Umbilical cord (tissue), 2 donors: ENCODE results near the gene ABCB10. TPM values are rescaled to one million over a fixed set of nuclear protein-coding genes. Genes with fewer than 3 reads are reported as not detected.
"Not testable (repeated sequence)": the region's sequence is repeated elsewhere in the genome, so short reads cannot be mapped to it uniquely, and the experiment has no call there.

Experiments
- DNase-seq: peaks from one replicate; pipeline ENCODE4 v3.0.0-alpha.2; 2015; ENCODE audit warnings: low spot score
- total RNA-seq: library from RNA; depleted of rRNA; stranded (reverse); fragments of >200 nt; gene quantifications from one replicate; pipeline ENCODE4 v1.2.3, GENCODE V29; 2014; ENCODE audit warnings: low replicate concordance; ENCODE audit not compliant: insufficient read depth

The ABCB10 gene
- total RNA-seq, 1 donor from 2014 or later = 29.4 TPM

GRCh38 chr1:229572286-229572685, 13.8 kb upstream of the ABCB10 start:
- no peak for DNase-seq

- DNase-seq = no peak
Measured at GRCh38 chr1:229570891-229571516, 12.5 kb upstream of the ABCB10 start.

GRCh38 chr1:229570305-229570704, 11.8 kb upstream of the ABCB10 start:
- no peak for DNase-seq

- no peak for DNase-seq
Measured at GRCh38 chr1:229567109-229567868, 8.8 kb upstream of the ABCB10 start.

GRCh38 chr1:229563701-229564100, 5.2 kb upstream of the ABCB10 start:
- peak; percentile 35 for DNase-seq

- DNase-seq = no peak
Measured at GRCh38 chr1:229563241-229563640, 4.7 kb upstream of the ABCB10 start.

GRCh38 chr1:229562686-229563085, 4.2 kb upstream of the ABCB10 start:
- no peak for DNase-seq

GRCh38 chr1:229561141-229561540, 2.6 kb upstream of the ABCB10 start:
- no peak for DNase-seq

GRCh38 chr1:229560124-229560523, 1.6 kb upstream of the ABCB10 start:
- DNase-seq = not testable (repeated sequence)

- DNase-seq = not testable (repeated sequence)
Measured at GRCh38 chr1:229559336-229559801, 862 bp upstream of the ABCB10 start.

GRCh38 chr1:229557913-229558414, 543 bp downstream of the ABCB10 start:
- peak; percentile 29 for DNase-seq

GRCh38 chr1:229557200-229557850, 1.2 kb downstream of the ABCB10 start:
- DNase-seq = no peak

- DNase-seq = peak; percentile 43
Measured at GRCh38 chr1:229554886-229555621, 3.5 kb downstream of the ABCB10 start.

- DNase-seq = no peak
Measured at GRCh38 chr1:229553621-229554130, 4.8 kb downstream of the ABCB10 start.

- DNase-seq = no peak
Measured at GRCh38 chr1:229552732-229553131, 5.8 kb downstream of the ABCB10 start.

- DNase-seq = no peak
Measured at GRCh38 chr1:229550812-229551567, 7.5 kb downstream of the ABCB10 start.

- DNase-seq = no peak
Measured at GRCh38 chr1:229547542-229547941, 11.0 kb downstream of the ABCB10 start.

GRCh38 chr1:229544587-229544986, 13.9 kb downstream of the ABCB10 start:
- DNase-seq = no peak

GRCh38 chr1:229539863-229540506, 18.5 kb downstream of the ABCB10 start:
- DNase-seq = no peak

GRCh38 chr1:229538945-229539344, 19.6 kb downstream of the ABCB10 start:
- no peak for DNase-seq
